Measurements from ENCODE around the gene GNB1.

The GNB1 gene

DNA sequence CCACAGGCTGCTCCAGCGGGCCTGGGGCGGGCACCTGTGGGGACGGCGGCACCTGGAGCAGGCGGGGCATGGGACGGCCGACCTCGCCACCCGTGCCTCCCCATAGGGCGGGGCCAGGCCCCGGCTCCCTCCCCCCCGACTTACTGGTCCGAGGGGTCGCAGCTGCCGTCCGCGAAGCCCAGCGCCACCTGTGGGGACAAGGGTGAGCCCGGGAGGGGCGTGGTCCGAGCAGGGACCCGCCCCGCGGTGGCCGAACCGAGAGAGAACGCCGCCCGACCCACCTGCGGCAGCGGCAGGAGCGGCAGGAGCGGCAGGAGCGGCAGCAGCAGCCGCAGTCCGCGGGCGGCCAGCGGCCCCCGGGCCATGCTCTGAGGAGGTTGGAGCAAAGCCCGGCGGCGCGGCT, 28.0 kb upstream of the GNB1 start, which contains the start of gene TMEM52:
TSS of gene TMEM52 (minus strand) at position 379 of the 403 bp plus-strand sequence. CDS start at position 365, 14 bp downstream.
- Mint-ChIP-seq H3K36me3 (no peaks in the 10 kb centered on the region), H3K9me3 (no peaks in the 10 kb centered on the region), H3K4me1 (peaks cover 7% of the 10 kb centered on the region), H3K27me3 (peaks cover 44% of the 10 kb centered on the region), H3K4me3 (peak within 1 kb of the TSS; percentile 69), H3K27ac (peak within 1 kb of the TSS; percentile 75)
- no peak for DNase-seq
- CTCF ChIA-PET, result interaction anchor here (1.4 kb wide), 1 partner anchor 126 kb away, joined by 3 read pairs; no protein-coding TSS in a partner anchor

DNA sequence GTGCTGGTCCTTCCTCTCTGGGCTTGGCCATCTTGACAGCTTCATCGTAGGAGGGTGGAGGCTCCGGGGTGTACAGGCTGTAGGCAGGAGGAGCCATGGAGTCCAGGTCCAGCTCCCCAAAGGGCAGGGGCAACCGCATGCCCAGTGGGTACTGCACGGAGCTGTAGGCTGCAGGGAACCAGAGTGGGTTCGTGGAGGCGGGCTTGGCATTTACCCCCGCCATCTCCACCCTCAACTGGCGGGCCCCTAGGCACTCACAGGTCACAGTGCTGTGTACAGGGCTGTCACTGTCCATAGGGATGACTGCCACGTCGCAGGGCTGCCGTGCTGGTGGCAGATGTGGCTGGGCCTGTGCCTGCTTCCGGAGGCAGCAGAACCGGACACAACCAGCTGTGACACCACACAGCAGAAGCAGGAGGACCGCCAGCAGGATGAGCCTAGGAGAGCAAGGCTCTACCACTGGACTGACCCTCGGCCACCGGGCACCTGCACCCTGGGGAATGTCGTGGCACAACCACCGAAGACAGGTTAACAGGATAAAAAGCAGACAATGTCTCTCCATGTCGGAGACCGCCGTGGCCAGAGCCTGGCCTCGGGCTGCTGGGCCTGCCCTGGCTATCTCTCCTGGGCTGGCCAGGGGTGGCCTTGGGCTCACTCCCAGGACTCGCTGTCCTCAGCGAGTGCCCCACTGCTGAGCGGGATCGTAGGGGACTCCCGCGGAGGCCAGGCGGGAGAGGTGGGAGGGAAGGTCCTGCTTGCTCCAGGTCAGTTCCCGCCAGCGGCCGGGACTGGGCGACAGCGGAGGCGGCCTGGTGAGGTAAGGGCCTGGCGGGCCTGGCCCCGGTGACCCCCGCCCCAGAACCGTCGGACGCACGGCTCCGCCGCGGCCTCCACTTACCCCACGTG, 27.4 kb upstream of the GNB1 start:
- no peak for DNase-seq
- H3K27ac Mint-ChIP-seq, result no peak overlapping the region
- CTCF ChIA-PET, result interaction anchor here (1.4 kb wide), 1 partner anchor 127 kb away, joined by 3 read pairs; no protein-coding TSS in a partner anchor
- H3K27me3 Mint-ChIP-seq, result peaks cover 50% of the 10 kb centered on the region
- H3K36me3 Mint-ChIP-seq, result no peaks in the 10 kb centered on the region
- peak overlapping the region; percentile 53 for H3K4me3 Mint-ChIP-seq
- peaks cover 7% of the 10 kb centered on the region for H3K4me1 Mint-ChIP-seq
- no peaks in the 10 kb centered on the region for H3K9me3 Mint-ChIP-seq

DNA sequence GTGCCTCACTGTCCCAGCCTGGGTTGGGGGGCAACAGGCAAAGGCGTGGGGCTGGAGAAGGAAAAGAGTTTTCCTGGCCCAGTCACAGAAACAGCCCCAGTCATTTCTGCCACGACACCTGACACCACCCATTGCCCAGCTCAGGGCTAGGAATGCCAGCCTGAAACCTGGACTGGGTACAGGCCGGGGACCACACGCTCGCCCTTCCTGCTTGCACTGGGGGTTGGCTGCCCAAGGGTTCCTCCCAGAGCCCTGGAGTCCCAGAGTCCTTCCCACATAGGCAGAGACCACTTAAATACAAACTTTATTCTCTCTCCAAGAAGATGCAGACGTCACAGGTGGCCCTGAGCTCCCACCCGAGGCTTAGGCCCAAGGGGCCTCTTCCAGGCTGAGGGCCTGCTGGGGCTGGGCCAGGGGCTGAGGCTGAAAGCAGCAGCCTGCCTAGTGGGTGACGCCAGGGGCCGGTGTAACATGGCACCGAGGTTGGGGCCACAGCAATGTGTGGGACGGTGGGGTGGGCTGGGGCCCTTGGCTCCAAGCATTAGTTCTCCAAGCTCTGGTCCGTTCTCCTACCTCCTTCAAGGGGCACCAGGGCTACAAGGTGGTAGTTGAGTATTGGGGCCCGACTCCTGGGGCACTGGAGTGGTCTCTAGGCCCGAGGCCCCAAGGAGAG, 26.6 kb upstream of the GNB1 start:
- CTCF ChIA-PET, result no interaction called here
- peaks cover 51% of the 10 kb centered on the region for H3K27me3 Mint-ChIP-seq

DNA sequence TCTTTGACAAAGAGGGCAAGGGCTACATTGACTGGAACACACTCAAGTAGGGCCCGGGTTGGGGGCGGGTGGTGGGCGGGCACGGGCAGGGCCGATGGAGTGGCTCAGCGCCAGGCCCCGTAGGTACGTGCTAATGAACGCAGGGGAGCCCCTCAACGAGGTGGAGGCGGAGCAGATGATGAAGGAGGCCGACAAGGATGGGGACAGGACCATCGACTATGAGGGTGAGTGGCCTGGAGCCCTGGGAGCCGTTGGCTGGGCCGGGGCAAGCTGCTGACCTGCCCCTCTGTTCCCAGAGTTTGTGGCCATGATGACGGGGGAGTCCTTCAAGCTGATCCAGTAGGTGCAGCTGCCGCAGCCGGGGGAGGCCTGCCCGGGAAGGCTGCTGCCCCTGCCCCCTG, 26.0 kb upstream of the GNB1 start:
- Mint-ChIP-seq H3K4me1 (peaks cover 7% of the 10 kb centered on the region), H3K27me3 (peaks cover 52% of the 10 kb centered on the region), H3K9me3 (no peaks in the 10 kb centered on the region), H3K27ac (no peak overlapping the region), H3K4me3 (peak overlapping the region; percentile 21), H3K36me3 (no peaks in the 10 kb centered on the region)
- CTCF ChIA-PET, result no interaction called here
- no peak for DNase-seq

More for the DNA sequence above, 26.6 kb upstream of the GNB1 start:
- Mint-ChIP-seq H3K36me3 (no peaks in the 10 kb centered on the region), H3K9me3 (no peaks in the 10 kb centered on the region), H3K4me3 (no peak overlapping the region), H3K4me1 (peaks cover 7% of the 10 kb centered on the region), H3K27ac (no peak overlapping the region)
- no peak for DNase-seq

DNA sequence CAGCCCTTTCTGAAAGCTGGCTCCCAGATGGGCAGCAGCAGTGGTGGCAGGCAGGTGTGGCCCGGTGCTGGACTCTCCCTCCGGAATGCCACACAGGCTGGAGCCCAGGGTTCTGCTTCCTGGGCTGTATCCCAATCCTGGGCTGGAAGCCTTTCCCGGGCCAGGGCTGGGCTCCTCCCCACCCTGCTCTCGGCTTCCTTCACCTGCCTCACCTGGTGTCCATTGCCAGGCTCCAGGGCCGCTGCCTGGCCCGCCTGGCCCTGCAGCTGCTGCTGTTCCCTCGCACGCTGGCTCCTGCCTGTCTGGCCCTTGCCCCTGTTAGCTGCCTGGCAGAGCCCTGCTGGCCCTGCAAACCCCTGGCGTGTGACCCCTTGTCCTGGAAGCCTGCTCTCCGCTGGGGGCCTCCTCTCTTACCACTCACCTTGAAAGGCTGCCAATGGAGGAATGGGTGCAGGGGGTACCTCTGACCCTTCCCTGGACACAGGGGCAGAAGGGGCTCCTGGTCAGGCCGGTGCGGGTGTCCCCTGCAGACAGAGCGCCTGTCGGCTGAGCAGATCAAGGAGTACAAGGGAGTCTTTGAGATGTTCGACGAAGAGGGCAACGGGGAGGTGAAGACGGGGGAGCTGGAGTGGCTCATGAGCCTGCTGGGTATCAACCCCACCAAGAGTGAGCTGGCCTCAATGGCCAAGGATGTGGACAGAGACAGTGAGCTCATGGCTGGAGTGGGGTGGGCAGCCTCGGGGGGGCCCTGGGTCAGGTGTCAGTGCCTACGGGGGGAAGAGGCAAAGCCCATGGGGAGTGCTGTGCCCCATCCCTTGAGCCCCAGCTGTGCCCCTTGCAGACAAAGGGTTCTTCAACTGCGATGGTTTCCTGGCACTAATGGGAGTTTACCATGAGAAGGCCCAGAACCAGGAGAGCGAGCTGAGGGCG, 25.3 kb upstream of the GNB1 start:
- peaks cover 59% of the 10 kb centered on the region for H3K27me3 Mint-ChIP-seq
- DNase-seq, result no peak
- CTCF ChIA-PET, result no interaction called here
- H3K4me3 Mint-ChIP-seq, result peak overlapping the region; percentile 31
- H3K4me1 Mint-ChIP-seq, result peaks cover 7% of the 10 kb centered on the region
- no peaks in the 10 kb centered on the region for H3K9me3 Mint-ChIP-seq
- no peak overlapping the region for H3K27ac Mint-ChIP-seq
- no peaks in the 10 kb centered on the region for H3K36me3 Mint-ChIP-seq

DNA sequence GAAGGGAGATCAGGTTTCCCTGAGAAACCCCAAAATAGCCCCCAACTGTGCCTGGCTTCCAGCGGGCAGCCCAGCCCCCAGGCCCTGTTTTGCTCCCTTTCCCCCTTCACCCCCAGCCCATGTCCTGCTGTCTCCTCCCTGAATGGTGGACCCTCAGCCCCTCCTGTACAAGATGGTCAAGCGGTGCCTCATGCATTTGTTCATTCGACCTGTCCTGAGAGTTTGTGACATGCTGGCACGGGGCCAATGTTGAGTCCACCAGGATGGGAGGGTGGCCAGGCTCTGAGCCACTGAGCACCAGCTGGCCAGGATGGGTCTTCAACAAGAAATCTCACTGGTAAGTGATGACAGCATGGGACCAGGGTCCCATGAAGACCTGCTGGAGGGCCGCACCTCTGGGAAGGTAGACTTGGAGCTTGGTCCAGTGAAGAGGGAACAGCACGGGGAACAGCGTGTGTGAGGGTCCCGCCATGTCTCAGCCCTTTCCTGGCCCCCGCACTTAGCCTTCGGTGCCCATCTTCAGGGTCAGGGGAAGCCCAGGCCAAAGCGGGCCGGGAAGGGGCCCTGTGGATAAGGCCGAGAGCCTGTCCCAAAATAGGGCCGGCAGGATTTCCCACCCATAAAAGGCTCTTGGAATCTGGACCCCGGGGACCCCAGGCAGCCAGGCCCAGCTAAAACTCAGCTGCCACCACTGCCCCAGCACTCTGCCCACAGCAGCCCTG, 24.2 kb upstream of the GNB1 start, which contains the start of gene CALML6:
TSS of gene CALML6 (plus strand) at position 290 of the 722 bp plus-strand sequence. CDS start at position 311, 21 bp downstream.
- H3K4me3 Mint-ChIP-seq, result no peak within 1 kb of the TSS
- peaks cover 60% of the 10 kb centered on the region for H3K27me3 Mint-ChIP-seq
- DNase-seq, result no peak
- peaks cover 10% of the 10 kb centered on the region for H3K4me1 Mint-ChIP-seq
- no peaks in the 10 kb centered on the region for H3K9me3 Mint-ChIP-seq
- CTCF ChIA-PET, result no interaction called here
- no peaks in the 10 kb centered on the region for H3K36me3 Mint-ChIP-seq
- H3K27ac Mint-ChIP-seq, result no peak within 1 kb of the TSS

DNA sequence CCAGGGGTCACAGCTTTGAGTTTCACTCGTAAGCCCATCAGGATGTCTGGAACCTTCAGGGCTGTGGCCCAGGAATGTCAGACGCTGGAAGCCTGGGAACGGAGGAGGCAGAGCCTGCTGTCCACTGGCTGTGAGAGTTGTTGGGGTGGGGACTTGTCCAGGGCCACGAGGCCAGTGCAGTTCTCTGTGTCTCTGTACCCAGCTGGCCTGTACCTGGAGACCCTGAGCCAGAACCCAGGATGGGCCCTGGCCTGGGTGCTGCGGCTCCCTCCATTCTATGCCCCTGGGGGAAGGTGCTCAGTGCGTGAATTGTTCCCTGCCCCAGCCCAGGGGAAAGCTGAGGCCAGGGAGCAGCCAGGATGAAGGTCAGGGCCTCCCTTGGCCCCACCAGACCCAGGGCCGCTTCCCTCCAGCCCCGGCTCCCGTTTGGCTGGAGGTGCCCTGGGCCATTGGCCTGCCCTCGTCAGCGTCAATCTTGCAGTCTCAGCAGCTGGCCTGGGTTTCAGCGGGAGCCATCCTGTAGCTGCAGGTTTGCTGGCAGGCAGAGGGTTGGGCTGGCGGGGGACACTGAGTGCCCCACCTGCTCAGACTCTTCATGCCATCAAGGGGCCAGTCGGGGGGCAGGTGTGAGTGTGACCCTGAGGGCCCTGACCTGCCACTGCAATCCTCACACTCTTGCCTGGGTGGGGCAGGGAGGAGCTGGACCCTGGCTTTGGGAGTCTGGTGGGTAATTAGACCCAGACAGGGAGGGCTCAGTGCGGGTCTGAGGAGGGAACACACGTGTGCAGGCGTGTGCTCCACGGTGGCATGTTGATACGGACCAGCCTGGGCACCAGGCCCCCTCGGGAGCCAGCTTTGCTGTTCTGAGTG, 23.4 kb upstream of the GNB1 start:
- Mint-ChIP-seq H3K27me3 (peaks cover 60% of the 10 kb centered on the region), H3K27ac (no peak overlapping the region), H3K4me1 (peaks cover 14% of the 10 kb centered on the region), H3K36me3 (no peaks in the 10 kb centered on the region), H3K9me3 (no peaks in the 10 kb centered on the region), H3K4me3 (no peak overlapping the region)
- CTCF ChIA-PET, result no interaction called here
- no peak for DNase-seq

DNA sequence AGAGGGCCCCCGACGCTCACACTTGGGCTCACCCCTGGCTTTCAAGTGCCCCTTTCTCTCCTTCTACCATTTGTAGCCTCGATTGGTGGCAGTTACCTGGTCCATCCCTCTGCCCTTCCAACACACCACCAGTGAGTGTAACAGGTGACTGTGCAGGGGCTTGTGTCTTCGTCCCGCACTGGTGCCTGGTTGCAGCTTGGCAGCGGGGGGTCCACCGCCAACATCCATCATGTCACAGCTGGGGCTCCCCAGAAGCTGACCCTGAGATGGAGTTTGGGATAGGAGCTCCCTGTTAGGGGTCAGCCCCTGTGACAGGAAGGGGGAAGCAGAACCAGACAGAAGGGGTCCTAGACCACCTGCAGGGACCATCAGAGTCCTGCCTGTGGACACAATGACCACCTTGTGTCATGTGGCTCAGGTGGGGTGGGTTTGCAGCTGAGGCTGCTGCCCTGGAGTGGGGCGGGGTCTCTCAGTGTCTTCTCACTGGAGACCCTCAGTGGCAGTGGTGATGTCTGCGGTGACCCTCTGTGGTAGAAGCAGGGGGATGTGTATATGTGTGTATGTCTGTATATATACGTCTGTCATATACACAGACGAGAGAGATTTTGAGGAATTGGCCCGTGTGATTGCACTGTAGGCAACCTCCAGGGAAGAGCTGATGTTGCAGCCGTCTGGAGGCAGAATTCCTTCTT, 20.6 kb upstream of the GNB1 start:
- Mint-ChIP-seq H3K4me1 (peaks cover 15% of the 10 kb centered on the region), H3K27me3 (peaks cover 42% of the 10 kb centered on the region), H3K9me3 (no peaks in the 10 kb centered on the region), H3K27ac (peak overlapping the region; percentile 62), H3K36me3 (no peaks in the 10 kb centered on the region), H3K4me3 (peak overlapping the region; percentile 12)
- CTCF ChIA-PET, result no interaction called here
- no peak for DNase-seq

DNA sequence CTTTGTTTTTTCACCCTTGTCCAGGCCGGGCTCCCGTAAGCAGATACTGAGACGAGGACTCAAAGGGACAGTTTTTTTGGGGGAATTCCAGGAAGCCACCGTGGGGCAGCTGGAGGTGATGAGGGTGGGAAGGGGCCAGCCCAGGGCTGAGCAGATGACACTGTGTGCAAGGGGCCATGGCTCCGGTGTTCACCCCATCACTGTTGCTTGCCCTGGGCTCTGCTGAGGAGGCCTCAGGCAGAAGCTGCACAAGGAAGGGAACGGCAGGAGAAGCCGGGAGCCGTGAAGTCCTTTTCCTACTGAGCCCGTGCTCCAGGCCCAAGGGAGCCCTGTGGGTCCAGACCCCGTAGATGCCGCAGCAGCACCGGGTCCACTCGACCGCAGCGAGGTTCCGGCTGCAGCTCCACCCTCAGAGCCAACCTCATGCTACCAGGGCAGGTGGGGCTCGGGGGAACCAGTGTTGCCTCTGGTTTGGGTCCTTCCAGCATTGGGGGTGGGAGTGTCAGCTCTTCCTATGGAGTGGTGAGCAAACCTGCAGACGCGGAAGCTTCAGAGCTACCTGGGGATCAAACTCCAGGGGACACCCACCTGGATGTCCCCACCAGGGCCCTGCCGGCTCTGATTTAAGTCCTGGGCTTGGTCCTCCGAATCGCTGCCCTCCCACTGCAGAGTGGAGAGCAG, 19.9 kb upstream of the GNB1 start:
- CTCF ChIA-PET, result no interaction called here
- H3K27ac Mint-ChIP-seq, result no peak overlapping the region
- DNase-seq, result no peak
- H3K36me3 Mint-ChIP-seq, result no peaks in the 10 kb centered on the region
- H3K27me3 Mint-ChIP-seq, result peaks cover 35% of the 10 kb centered on the region
- peaks cover 20% of the 10 kb centered on the region for H3K4me1 Mint-ChIP-seq
- peak overlapping the region; percentile 74 for H3K4me3 Mint-ChIP-seq
- no peaks in the 10 kb centered on the region for H3K9me3 Mint-ChIP-seq

DNA sequence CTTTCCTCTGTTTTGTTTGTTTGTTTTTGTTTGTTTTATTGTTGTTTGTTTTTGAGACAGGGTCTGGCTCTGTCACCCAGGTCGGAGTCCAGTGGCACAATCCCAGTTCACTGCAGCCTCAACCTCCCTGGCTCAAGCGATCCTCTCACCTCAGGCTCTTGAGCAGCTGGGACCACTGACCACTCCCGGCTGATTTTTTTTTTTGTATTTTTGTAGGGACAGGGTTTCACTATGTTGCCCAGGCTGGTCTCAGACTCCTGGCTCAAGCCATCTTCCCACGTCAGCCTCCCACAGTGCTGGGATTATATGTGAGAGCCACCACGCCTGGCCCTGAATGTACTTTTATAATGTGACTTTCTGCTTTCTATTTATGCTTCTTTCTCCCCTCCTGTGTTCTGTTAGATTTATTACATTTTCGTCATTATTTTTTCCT, 19.2 kb upstream of the GNB1 start:
- DNase-seq, result no peak
- CTCF ChIA-PET, result interaction anchor here (1.5 to 4.9 kb wide), 2 partner anchors 11 to 131 kb away, joined by 3 to 38 read pairs; partner anchors contain the start of gene NADK
- Mint-ChIP-seq H3K36me3 (no peaks in the 10 kb centered on the region), H3K9me3 (no peaks in the 10 kb centered on the region), H3K4me3 (peak overlapping the region; percentile 74), H3K4me1 (peaks cover 20% of the 10 kb centered on the region), H3K27me3 (peaks cover 28% of the 10 kb centered on the region), H3K27ac (peak overlapping the region; percentile 68)

DNA sequence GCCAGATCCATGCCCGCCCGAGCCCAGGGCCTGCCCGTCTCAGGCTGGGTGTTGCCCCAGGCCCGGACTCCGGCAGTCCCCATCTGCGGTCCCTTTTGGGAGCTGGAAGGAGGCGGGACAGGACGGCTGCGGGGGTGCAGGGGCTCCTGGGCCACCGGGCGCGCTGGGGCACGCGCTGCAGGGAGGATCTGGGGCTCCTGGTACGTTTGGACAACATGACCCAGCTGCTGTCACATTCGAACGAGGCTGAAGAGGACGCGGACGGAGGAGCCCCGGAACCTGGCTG, 17.6 kb upstream of the GNB1 start:
- no peak for DNase-seq
- Mint-ChIP-seq H3K27me3 (peaks cover 12% of the 10 kb centered on the region), H3K9me3 (no peaks in the 10 kb centered on the region), H3K27ac (peak overlapping the region; percentile 81), H3K4me1 (peaks cover 20% of the 10 kb centered on the region), H3K36me3 (no peaks in the 10 kb centered on the region), H3K4me3 (peak overlapping the region; percentile 72)
- CTCF ChIA-PET, result interaction anchor here (0.7 to 4.9 kb wide), 8 partner anchors 9 to 608 kb away, joined by 3 to 38 read pairs (median 3); partner anchors contain the start of gene NADK

Data from activated naive CD4-positive, alpha-beta T cell treated with anti-CD3 and anti-CD28 coated beads, Interleukin-2, amount 10 ng/mL, durations not matched to agents 7 days and 5 days (primary cell).